ENCODE results near the gene KLHL22.

GRCh38 chr22:20499769-20500168, 4.2 kb upstream of the KLHL22 start:
- TF ChIP-seq POLR2AphosphoS5 (IDR thresholded peaks at IDR 0.05; ENCODE audit: borderline replicate concordance, low read depth, low read length) (no peak), EZH2 (IDR thresholded peaks at IDR 0.05) (no peak), FOXP2 (optimal IDR thresholded peaks at IDR 0.05; ENCODE audit: control extremely low read depth, extremely low read length, insufficient read depth) (no peak)
